Choroid plexus epithelial cell (primary cell): ENCODE data around the gene RACK1.

Source experiments
- DNase-seq: peaks from one replicate; pipeline ENCODE4 v3.0.0-alpha.2; 2010; ENCODE audit warnings: low read depth
- H3K4me3 ChIP-seq: 2 replicates; pipeline ENCODE4 v1.5.1; 2011; ENCODE audit warnings: low read depth, mild to moderate bottlenecking, control low read depth, low read length, moderate library complexity
- CTCF ChIP-seq: conservative IDR thresholded peaks from 2 replicates; pipeline ENCODE4 v1.5.1; 2011; ENCODE audit warnings: low read depth, mild to moderate bottlenecking, control low read depth, inconsistent platforms, low read length, moderate library complexity

Gene RACK1

DNA sequence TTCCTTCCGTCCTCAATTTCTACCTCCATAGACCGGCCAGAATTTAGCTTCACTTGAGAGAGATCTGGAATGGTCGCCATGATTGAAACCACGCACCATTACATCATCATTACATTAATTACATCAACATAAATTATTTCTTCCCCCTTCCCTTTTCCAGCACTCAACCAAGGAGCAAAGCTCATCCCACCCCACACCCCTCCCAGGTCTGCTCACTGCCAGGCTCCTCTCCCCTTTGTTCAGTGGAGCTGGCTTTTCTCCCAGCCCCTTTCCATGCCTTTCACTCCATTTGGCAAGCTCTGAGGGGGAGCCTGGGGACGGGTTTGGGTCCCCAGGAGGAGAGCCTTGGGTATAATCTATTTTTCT is 8.4 kb downstream of the RACK1 start:
- H3K4me3 ChIP-seq = no peak overlapping the region
- no peak for TF ChIP-seq CTCF
- no peak for DNase-seq

GRCh38 chr5:181234455-181235306 is 9.0 kb downstream of the RACK1 start:
- H3K4me3 ChIP-seq = no peak overlapping the region
- no peak for DNase-seq
- TF ChIP-seq CTCF = no peak

- no peak for TF ChIP-seq CTCF
- no peak for DNase-seq
- no peak overlapping the region for H3K4me3 ChIP-seq
Observed at GRCh38 chr5:181233801-181234454, 9.8 kb downstream of the RACK1 start.

GRCh38 chr5:181233088-181233800 is 10.5 kb downstream of the RACK1 start:
- no peak for TF ChIP-seq CTCF
- DNase-seq = no peak
- H3K4me3 ChIP-seq = no peak overlapping the region

DNA sequence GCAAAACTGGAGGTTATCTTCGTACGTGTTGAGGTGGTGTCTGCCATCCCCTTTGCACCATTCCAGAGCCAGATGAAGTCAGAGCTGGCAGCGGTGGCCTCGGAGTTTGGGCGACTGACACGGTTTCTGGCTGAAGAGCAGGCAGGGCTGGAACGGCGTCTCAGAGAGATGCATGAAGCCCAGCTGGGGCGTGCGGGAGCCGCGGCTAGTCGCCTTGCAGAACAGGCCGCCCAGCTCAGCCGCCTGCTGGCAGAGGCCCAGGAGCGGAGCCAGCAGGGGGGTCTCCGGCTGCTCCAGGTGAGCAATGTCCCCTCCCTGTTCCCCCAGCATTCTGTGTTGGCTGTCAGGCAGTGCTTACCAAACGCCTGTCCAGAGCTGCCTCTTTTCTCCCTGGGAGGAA is 11.1 kb downstream of the RACK1 start:
- TF ChIP-seq CTCF = no peak
- H3K4me3 ChIP-seq = no peak overlapping the region
- no peak for DNase-seq

GRCh38 chr5:181231432-181231831 is 12.3 kb downstream of the RACK1 start:
- H3K4me3 ChIP-seq = no peak overlapping the region
- TF ChIP-seq CTCF = no peak
- DNase-seq = no peak
